Measurements from ENCODE around the gene INO80.

The INO80 gene, protein sequence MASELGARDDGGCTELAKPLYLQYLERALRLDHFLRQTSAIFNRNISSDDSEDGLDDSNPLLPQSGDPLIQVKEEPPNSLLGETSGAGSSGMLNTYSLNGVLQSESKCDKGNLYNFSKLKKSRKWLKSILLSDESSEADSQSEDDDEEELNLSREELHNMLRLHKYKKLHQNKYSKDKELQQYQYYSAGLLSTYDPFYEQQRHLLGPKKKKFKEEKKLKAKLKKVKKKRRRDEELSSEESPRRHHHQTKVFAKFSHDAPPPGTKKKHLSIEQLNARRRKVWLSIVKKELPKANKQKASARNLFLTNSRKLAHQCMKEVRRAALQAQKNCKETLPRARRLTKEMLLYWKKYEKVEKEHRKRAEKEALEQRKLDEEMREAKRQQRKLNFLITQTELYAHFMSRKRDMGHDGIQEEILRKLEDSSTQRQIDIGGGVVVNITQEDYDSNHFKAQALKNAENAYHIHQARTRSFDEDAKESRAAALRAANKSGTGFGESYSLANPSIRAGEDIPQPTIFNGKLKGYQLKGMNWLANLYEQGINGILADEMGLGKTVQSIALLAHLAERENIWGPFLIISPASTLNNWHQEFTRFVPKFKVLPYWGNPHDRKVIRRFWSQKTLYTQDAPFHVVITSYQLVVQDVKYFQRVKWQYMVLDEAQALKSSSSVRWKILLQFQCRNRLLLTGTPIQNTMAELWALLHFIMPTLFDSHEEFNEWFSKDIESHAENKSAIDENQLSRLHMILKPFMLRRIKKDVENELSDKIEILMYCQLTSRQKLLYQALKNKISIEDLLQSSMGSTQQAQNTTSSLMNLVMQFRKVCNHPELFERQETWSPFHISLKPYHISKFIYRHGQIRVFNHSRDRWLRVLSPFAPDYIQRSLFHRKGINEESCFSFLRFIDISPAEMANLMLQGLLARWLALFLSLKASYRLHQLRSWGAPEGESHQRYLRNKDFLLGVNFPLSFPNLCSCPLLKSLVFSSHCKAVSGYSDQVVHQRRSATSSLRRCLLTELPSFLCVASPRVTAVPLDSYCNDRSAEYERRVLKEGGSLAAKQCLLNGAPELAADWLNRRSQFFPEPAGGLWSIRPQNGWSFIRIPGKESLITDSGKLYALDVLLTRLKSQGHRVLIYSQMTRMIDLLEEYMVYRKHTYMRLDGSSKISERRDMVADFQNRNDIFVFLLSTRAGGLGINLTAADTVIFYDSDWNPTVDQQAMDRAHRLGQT (N-terminal part only)

DNA sequence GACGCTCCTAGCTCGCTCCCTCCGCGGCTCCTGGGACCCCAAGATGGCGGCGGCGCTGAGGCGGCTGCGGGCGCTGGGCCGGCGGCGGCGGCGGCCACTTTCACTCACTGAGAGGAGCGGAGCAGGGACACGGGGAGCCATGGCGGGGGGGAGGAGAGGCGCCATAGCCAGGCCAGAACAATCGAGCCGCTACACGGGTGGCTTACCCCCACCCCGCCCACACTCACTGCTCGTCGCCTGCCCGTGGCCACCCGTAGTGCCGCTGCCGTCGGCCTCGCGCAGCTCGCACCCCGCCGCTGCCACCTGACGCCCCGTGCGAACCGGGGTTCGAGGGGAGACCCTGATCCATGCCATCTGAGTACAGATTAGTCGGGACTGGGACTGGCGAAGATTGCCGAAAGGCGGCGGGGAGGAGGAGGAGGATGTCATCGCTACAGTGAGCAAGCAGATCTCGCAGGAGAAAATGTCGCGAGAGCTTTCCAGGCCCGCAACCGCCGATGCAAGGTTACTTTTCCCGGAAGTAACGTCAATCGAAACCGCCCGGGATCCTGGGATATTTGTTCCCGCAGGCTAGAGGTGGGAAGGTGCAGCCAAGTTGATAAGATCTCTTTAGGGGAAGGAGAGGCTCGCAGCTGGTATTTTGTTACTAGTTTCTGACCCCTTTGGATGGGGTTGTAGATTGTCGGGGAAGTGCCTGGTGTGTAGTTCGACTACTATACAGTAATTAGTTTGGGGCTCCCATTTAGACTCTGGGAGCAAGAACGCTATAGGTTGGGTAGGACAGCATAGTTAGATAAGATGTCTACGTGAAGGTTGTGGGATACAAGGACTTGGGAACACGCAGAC, at the start of gene INO80:
Gene INO80, minus strand, starts transcription at position 165 of the 846 bp plus-strand sequence. CDS start 19,970 bp downstream, outside the sequence.
- peak within 1 kb of the TSS; percentile 89 for H3K4me3 ChIP-seq (ENCODE audit: low read depth, low read length)
- DNase-seq (ENCODE audit: low read depth): peak; percentile 98
- no peak for TF ChIP-seq CTCF (IDR thresholded peaks at IDR 0.05; ENCODE audit: insufficient read depth, low read depth, low read length, missing control alignments)

DNA sequence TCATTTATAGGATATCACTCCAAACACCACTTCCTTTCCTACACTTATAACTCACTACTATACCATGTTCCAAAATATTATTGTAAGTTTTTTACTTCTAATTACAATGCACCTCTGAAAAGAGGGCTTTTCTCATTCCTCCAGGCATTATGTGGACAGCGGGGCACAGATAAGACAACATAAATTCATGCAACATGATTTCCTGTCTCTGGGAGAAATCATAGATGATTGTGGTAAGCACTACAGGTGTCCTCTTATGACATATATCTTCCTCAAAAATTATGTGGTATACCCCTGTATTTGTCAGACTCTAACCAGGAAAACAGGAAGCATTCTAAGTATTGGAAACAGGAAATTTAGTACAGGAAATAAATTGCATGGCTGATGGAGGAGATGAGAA, 45.7 kb upstream of the INO80 start:
- TF ChIP-seq CTCF (IDR thresholded peaks at IDR 0.05; ENCODE audit: insufficient read depth, low read depth, low read length, missing control alignments): no peak
- DNase-seq (ENCODE audit: low read depth): no peak
- H3K4me3 ChIP-seq (ENCODE audit: low read depth, low read length): no peak overlapping the region

GRCh38 chr15:41161336-41161735, 45.3 kb upstream of the INO80 start:
- no peak overlapping the region for H3K4me3 ChIP-seq (ENCODE audit: low read depth, low read length)
- no peak for TF ChIP-seq CTCF (IDR thresholded peaks at IDR 0.05; ENCODE audit: insufficient read depth, low read depth, low read length, missing control alignments)
- DNase-seq (ENCODE audit: low read depth): no peak

DNA sequence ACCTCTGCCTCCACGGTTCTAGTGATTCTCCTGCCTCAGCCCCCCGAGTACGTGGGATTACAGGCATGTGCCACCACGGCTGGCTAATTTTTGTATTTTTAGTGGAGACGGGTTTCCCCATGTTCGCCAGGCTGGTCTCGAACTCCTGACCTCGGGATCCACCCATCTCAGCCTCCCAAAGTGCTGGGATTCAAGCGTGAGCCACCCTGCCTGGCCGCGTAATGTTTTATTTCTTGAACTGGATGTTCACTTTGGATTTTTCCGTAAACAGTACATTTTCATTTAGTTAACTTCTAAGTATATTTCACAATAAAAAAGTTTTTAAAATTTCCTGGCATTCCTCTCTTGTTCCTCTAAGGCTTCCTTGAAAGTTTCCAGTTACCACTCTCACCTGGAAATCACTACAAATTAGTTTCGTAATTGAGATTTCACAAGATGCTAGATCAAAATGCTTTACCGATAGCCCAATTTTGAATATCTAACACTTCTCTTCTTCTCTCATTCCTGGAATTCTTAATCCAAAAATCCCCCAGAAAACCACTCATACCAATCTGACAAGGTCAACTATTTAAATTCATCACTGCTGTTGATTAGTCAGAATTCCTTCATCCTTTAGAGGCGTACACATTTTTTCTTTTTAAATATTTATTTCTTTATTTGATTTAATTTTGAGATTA, 44.7 kb upstream of the INO80 start:
- DNase-seq (ENCODE audit: low read depth): no peak
- H3K4me3 ChIP-seq (ENCODE audit: low read depth, low read length): no peak overlapping the region
- no peak for TF ChIP-seq CTCF (IDR thresholded peaks at IDR 0.05; ENCODE audit: insufficient read depth, low read depth, low read length, missing control alignments)

DNA sequence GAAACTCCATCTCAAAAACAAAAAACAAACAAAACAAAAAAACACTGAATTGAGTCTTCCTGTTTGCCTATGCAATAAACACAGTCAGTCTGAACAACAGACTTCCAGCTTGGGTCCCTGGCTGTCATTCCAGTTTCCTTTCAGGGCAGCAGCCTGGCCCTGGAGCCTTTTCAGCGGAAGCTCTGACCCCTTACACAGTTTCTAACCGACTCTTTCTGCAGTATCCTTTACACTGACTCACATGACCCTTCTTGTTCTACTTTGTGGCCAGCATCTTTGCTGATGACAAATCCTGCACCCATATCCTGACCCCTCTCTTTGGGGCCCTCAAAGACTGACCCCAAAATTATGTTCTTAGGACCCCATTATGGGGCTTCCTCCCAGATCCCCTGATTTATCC, 38.3 kb upstream of the INO80 start:
- no peak for DNase-seq (ENCODE audit: low read depth)
- TF ChIP-seq CTCF (IDR thresholded peaks at IDR 0.05; ENCODE audit: insufficient read depth, low read depth, low read length, missing control alignments): no peak
- H3K4me3 ChIP-seq (ENCODE audit: low read depth, low read length): no peak overlapping the region
